Neural crest cell (in vitro differentiated cells): ENCODE results near the gene GH1. TPM values are rescaled to one million over a fixed set of nuclear protein-coding genes. Genes with fewer than 3 reads are reported as not detected.

Experiments used
- DNase-seq: peaks from one replicate; pipeline ENCODE4 v3.0.0; 2021; ENCODE audit warnings: low read depth, mixed read lengths, low spot score
- H3K27ac Mint-ChIP-seq: one replicate; pipeline ENCODE4 v1.8.0; 2021; ENCODE audit warnings: mild to moderate bottlenecking, mixed read lengths; ENCODE audit not compliant: unreplicated experiment
- H3K27me3 Mint-ChIP-seq: 2 replicates; pipeline ENCODE4 v1.8.0; 2021; ENCODE audit warnings: low read depth, mild to moderate bottlenecking, mixed read lengths
- H3K36me3 Mint-ChIP-seq: 2 replicates; pipeline ENCODE4 v1.8.0; 2021; ENCODE audit warnings: low read depth, mild to moderate bottlenecking, mixed read lengths
- H3K4me1 Mint-ChIP-seq: 2 replicates; pipeline ENCODE4 v1.8.0; 2021; ENCODE audit warnings: mixed read lengths
- H3K4me3 Mint-ChIP-seq: one replicate; pipeline ENCODE4 v1.8.0; 2021; ENCODE audit warnings: mild to moderate bottlenecking, mixed read lengths
- H3K9me3 Mint-ChIP-seq: 2 replicates; pipeline ENCODE4 v1.8.0; 2021; ENCODE audit warnings: mixed read lengths
- CTCF ChIP-seq: fragments of 200-600 bp; sonication (generic); conservative IDR thresholded peaks from 2 replicates; pipeline ENCODE4 v1.5.0; 2021; ENCODE audit warnings: antibody characterized with exemption, mild to moderate bottlenecking
- total RNA-seq: library from RNA; stranded (reverse); gene quantifications from 2 replicates; pipeline ENCODE4 v1.2.1, GENCODE V29; 2021

Gene GH1
- total RNA-seq, 1 donor from 2014 or later, result not detected

GRCh38 chr17:63942309-63942985 is 23.8 kb upstream of the GH1 start:
- DNase-seq, result no peak
- Mint-ChIP-seq H3K9me3 (no peaks in the 10 kb centered on the region), H3K27ac (no peak overlapping the region), H3K27me3 (no peaks in the 10 kb centered on the region), H3K36me3 (no peaks in the 10 kb centered on the region), H3K4me1 (peaks cover 9% of the 10 kb centered on the region), H3K4me3 (no peak overlapping the region)
- TF ChIP-seq CTCF, result no peak

GRCh38 chr17:63941751-63942150 is 23.1 kb upstream of the GH1 start:
- Mint-ChIP-seq H3K27me3 (no peaks in the 10 kb centered on the region), H3K4me1 (peaks cover 15% of the 10 kb centered on the region), H3K4me3 (no peak overlapping the region), H3K36me3 (no peaks in the 10 kb centered on the region), H3K9me3 (no peaks in the 10 kb centered on the region), H3K27ac (no peak overlapping the region)
- no peak for TF ChIP-seq CTCF
- no peak for DNase-seq

- no peak for DNase-seq
- no peaks in the 10 kb centered on the region for H3K9me3 Mint-ChIP-seq
- H3K4me3 Mint-ChIP-seq, result no peak overlapping the region
- H3K27ac Mint-ChIP-seq, result no peak overlapping the region
- H3K27me3 Mint-ChIP-seq, result no peaks in the 10 kb centered on the region
- no peaks in the 10 kb centered on the region for H3K36me3 Mint-ChIP-seq
- peaks cover 15% of the 10 kb centered on the region for H3K4me1 Mint-ChIP-seq
- TF ChIP-seq CTCF, result no peak
Observed at GRCh38 chr17:63941162-63941561, 22.5 kb upstream of the GH1 start.

- Mint-ChIP-seq H3K4me1 (peaks cover 15% of the 10 kb centered on the region), H3K27ac (no peak overlapping the region), H3K27me3 (no peaks in the 10 kb centered on the region), H3K36me3 (no peaks in the 10 kb centered on the region), H3K9me3 (no peaks in the 10 kb centered on the region), H3K4me3 (no peak overlapping the region)
- no peak for DNase-seq
- TF ChIP-seq CTCF, result no peak
Observed at GRCh38 chr17:63940584-63940983, 21.9 kb upstream of the GH1 start.

GRCh38 chr17:63939884-63940283 is 21.2 kb upstream of the GH1 start:
- Mint-ChIP-seq H3K4me1 (peaks cover 15% of the 10 kb centered on the region), H3K4me3 (no peak overlapping the region), H3K9me3 (no peaks in the 10 kb centered on the region), H3K27me3 (no peaks in the 10 kb centered on the region), H3K36me3 (no peaks in the 10 kb centered on the region), H3K27ac (no peak overlapping the region)
- no peak for TF ChIP-seq CTCF
- DNase-seq, result no peak
